ENCODE data around the gene LRRC56. TPM values are rescaled to one million over a fixed set of nuclear protein-coding genes. Genes with fewer than 3 reads are reported as not detected.

LRRC56 gene
- total and polyA plus RNA-seq, 9 of the 15 experiments (the other 6 are each of a cell fraction or from before 2014, with no cell fraction given), result 0.03 to 4.5 (median 1.0) TPM; not detected in 1

- TF ChIP-seq ZNF639 (CRISPR knock-in tag; conservative IDR thresholded peaks at IDR 0.05 in 1 of 2, IDR thresholded peaks at IDR 0.05 in 1 of 2) (0 out of 4 replicates have a peak, but pooled peaks of 1 of the 2 experiments have one; percentile 20), PTBP1 (IDR thresholded peaks at IDR 0.05; ENCODE audit: low read depth, low read length) (no peak), MXI1 (IDR thresholded peaks at IDR 0.05; ENCODE audit: low read depth, low read length) (0 out of 2 replicates have a peak, but pooled peaks have one; percentile 2), ZNF165 (CRISPR knock-in tag; IDR thresholded peaks at IDR 0.05; ENCODE audit: borderline replicate concordance) (no peak), ZBTB5 (IDR thresholded peaks at IDR 0.05) (no peak), RBFOX2 (IDR thresholded peaks at IDR 0.05; ENCODE audit: low read depth, low read length) (no peak; the same call in 1 of the 2 replicates), VEZF1 (CRISPR knock-in tag; IDR thresholded peaks at IDR 0.05) (peak; percentile 31), CREM (IDR thresholded peaks at IDR 0.05; ENCODE audit: low read depth) (no peak), MGA (IDR thresholded peaks at IDR 0.05) (peak; percentile 44)
Observed at GRCh38 chr11:503179-503981, 33.9 kb upstream of the LRRC56 start (continued).
